ENCODE measurements around the gene POMGNT2.
"Not testable (repeated sequence)": the region's sequence is repeated elsewhere in the genome, so short reads cannot be mapped to it uniquely, and the experiment has no call there.

The POMGNT2 gene

DNA sequence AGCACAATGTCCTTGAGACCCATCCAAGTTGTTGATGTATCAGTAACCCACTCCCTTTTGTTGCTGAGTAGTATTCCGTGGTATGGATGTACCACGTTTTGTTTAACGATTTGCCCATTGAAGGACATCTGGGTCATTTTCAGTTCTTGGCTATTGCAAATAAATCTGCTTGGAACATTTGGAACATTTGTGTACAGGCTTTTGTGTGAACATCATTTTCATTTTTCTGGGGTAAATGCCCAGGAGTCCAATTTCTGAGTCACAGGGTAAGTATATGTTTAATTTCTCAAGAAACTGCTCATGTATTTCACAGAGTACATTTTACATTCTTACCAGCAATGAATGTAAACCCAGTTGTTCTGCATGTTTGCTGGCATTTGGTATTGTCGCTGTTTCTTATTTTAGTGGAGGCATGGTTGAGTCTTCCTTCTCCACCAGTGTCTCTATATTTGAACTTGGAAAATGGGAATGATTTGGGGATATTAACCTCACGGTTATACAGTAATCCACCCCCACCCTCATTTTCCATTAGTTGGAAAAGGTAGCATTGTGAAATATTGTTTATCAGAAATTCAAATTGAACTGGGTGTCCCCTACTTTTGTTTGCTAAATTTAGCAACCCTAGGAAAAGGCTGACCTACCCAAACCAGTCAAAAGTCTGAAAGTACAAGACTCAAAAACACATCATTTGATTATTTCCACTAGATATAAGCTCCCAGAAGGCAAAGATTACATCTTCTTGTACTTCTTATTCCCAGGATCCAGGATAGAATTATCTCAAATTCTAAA lies 30.8 kb downstream of the POMGNT2 start:
- DNase-seq, result no peak

DNA sequence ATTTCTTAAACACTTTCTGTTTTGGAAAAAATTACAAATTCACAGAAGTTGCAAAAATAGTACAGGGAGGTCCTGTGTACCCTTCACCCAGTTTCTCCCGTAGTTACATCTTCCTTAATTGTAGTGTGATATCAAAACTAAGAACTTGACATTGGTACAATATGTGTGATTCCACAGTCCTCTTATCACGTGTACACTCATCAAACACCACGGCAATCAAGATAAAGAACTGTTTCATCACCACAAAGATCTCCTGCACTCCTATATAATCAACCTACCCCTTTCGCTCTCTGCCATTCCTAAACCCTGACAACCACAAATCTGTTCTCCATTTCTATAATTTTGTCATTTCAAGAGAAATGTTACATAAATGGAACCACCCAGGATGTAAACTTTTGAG lies 31.4 kb downstream of the POMGNT2 start:
- no peak for DNase-seq

DNA sequence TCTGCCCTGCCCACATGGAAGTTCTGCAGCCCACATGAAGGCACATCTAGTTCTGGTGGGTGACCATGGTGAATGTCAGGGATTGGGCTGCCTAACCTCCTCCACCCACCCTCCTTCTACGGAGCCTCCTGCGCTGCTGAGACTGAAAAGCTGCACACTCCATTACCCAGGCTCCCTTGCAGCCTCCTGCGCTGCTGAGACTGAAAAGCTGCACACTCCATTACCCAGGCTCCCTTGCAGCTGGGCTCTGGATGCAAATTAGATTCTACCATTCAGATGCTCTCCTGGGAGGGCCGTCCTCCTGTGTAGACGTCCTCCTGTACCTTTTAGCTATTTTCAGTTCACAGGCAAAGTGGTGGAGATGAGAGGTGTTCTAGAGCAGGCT lies 32.1 kb downstream of the POMGNT2 start:
- DNase-seq, result no peak

DNA sequence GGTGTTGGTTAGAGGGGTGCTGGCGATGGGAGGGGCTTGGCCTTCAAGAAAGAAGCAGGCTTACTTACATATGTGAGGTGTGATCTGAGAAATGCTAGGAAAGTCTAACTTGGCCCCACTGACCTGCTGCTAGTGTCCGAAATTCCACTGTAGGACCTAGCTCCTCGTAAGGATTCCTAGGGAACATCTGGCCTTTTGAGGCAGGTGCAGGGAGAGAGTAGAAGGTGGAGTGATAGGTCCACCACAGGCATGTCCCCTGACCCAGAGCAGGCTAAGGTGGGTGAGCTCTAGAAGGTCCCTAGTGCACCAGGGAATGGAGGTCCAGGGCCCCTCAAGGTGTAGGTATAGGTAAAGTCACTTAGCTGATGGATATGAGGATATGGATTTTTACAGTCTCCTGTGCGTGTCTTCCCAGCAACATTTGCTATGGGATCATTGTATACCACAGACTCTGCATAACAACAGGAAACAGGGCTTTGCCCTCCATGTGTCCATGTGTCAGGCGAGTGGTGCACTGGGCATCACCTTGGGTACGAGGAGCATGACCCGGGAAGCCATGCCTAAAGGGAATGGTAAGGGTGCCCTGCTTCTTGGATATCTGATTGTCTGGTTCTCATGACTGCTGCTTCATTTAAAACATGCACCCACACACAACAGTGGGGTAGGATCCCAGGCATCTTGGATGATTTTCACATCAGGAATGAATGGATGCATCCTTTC lies 32.6 kb downstream of the POMGNT2 start:
- no peak for DNase-seq

DNA sequence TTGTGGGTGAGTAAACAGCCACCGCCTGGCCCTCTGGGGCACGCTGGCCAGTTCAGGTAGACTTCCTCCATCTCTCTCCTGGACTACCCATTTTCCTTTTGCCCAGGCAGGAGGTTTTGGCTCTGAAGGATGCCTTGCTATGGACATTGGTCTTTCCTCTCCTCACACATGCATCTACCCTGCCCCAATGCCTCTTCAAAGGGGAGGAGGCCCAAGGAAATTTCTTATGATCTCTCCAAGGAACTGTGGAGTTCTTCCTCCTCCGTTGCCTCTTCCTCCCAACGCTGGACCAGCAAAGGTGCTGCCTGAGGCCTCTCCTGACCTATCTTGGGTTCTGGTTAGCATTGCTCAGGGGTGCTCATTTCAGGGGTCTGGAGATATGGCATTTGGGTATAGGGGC lies 33.5 kb downstream of the POMGNT2 start:
- DNase-seq, result no peak

DNA sequence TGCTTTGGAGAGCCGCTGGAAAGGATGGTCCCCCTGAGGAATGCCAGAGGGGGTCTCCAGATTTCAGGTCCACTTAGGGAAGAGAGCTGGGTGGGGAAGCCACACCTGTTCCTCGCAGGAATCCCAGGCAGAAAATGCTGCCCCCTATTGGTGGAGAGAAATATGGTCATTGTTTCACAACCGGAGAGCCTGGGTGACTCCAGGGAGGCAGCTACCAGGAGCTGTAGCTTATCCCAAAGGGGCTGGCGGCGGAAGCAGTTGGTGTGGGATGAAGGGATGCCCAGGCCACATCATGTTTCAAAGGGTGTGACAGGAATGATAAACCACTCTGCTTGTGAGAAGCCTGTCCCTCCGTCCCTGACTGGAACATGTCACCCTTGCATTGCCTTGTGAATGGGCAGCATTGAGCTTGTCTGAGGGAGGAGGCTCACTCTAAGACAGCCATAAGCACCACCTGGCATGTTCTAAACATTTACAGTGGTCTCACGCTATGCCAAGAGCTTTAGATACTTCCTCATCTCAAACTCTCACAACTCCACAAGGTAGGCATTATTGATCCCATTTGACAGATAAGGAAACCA lies 34.5 kb downstream of the POMGNT2 start:
- no peak for DNase-seq

DNA sequence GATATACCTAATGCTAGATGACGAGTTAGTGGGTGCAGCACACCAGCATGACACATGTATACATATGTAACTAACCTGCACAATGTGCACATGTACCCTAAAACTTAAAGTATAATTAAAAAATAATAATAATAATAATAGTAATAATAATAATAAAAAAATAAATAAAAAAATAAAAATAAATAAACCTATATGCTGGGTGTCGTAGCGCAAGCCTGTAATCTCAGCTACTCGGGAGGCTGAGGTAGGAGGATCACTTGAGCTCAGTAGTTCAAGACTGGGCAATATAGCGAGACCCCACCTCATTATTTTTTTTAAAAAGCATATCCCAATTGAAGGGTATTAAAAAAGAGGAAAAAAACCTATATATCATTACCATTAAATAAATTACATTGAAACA lies 35.2 kb downstream of the POMGNT2 start:
- not testable (repeated sequence) for DNase-seq

DNA sequence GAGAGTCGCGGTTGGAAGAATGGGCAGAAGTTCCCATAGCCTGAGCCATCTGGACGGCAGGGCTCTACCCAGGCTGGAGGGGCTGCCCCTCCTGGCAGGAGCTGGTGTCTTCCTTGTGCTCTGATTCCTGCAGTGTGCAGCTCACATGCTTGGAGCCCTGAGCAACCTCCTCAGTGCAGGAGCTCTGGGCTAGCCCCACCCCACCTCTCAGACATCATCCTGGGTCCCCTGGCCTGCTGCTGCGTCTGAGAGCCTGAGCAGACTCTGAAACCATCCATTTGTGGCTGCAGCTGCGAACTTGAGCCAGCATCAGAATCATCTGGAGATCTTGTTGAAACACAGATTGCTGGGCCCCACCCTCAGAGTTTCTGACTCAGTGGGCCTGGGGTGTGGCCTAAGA lies 42.8 kb downstream of the POMGNT2 start:
- no peak for DNase-seq

DNA sequence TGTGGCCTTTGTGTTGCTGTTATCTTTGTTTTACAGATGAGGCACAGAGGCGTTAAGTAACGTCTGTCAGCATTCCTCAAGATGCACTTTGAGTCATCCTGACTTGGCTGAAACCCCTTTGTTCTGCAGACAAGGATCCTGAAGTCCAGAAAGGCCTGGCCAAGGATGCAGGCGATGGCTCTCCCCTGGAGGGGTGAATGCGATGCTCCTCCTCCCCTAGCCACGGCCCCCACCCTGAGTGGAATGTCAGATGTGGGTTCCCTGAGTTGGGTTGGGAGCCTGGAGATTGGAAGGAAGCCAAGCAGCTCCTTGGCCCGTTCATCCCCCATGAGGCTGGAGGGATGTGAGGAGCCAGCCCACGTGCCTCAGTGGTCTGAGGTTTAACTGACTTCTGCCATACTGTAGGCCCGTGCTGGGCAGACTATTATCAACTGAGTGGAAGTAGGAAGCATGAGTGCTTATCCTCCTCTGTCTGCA lies 43.3 kb downstream of the POMGNT2 start:
- peak; percentile 72 for DNase-seq

DNA sequence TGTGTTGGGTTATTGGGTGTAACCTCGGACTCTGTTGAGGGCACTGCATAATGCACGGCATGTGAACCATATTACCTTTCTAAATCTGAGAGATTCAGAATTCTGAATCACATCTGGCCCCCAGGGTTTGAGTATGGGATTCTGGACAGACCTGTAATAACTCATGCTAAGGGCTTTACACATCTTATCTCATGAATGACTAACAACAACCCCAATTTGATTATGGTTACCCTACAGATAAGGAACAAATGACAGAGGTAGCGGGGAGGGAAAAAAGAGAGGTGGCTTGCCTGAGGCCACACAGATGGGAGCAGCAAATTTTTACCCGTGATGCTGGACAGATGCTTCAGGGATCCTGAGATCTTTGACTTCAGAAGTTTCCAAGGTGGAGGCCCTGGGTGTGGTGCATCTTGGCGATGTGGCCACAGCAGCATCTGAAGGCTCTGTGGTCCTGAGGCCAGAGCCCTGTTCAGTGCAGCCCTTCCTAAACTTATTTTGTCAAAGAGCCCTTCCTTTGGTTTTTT lies 43.8 kb downstream of the POMGNT2 start:
- DNase-seq, result peak; percentile 24

DNA sequence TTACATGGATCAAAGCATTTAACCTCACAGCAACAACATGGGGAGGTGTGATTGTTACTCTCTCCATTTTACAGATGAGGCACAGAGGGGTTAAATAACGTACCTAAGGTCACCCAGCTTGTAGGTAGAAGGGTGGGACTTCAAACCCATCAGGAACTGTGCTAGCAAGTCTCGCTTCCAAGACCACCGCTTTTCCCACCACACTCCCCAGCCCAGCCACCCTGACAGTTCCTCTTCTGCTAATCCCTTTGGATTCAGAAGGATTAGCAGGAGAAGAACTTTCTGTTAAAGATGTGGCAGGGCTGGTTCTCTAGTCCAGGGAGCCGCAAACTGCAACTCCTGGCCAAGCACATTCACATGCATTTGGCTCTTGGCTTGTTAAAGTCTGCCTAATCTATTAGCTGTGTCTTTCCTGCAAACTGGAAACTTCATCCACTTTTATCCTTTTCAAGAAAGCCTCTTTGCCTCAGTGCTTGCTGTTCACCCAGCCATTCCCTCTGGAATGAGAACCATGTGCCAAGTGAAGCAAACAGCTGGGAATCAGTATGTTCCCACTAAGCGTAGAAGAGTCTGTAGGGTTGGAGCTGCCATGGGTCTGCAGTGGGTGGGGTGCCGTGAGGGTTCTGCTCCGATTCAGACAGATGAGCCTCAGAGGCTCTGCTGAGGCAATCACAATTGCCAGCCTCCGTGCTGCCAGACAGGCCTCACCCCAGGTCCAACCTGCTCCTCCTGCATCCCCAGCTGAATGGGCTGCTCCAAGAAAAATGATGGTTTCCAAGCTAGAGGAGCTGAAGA lies 44.6 kb downstream of the POMGNT2 start:
- no peak for DNase-seq

DNA sequence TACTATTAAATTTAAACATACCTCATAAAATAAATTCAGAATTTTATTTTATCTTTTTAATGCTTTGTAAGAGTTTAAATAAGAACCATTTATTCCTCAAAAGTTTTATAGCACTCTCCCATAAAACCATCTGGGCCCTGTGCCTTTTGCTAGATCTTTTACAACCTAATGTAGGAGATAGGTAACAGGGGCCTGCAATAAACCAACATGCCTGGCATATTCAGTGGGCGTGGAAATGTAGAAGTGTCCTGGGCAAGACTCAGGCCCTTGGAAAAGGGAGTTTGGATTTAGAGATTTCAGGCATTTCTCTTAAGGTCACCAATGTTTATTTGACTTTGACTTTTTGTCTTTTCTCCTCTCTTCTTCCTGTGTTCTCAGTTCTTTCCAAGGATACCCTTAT lies 46.4 kb downstream of the POMGNT2 start:
- DNase-seq, result no peak

DNA sequence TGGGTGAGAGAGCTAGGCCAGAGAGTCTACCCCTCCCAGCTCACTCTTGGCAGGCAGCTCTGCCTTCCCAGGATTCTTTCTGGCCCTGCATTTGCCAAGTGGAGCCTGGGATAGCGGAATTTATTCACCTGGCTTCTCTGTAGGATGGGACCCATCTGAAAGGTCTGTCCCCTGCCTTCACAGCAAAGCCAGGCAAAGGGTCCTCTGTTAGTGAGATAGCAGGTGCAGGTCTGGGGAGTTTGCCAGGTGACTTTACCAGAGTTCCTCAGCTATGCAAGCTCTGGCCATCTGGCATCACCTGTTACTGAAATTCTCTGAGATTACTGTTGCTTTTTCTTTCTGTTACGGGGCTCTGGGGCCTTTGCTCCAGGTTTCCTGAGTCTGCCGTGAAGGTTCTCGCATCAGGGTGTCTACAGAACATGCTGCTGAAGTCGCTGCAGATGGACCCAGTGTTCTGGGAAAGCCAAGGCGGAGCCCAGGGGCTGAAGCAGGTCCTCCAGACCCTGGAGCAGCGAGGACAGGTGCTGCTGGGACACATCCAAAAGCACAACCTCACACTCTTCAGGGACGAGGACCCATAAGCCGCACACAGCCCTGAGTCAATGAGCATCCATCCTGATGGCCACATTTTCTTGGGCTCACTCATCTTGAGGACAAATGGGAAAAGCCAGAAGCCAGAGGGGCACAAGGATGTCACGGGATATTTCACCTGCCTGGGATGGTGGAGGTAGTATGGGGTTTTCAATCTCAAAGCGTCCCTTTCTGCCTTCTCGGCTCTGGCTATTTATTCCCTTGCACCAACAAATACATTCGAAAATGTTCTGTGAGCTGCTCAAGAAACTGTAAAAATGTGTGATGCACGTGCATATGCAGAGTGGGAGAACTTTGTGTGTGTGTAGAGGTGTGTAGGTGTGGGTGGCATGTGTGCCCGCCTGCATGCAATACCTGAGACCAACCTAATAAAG lies 49.8 kb downstream of the POMGNT2 start:
- DNase-seq, result no peak

DNA sequence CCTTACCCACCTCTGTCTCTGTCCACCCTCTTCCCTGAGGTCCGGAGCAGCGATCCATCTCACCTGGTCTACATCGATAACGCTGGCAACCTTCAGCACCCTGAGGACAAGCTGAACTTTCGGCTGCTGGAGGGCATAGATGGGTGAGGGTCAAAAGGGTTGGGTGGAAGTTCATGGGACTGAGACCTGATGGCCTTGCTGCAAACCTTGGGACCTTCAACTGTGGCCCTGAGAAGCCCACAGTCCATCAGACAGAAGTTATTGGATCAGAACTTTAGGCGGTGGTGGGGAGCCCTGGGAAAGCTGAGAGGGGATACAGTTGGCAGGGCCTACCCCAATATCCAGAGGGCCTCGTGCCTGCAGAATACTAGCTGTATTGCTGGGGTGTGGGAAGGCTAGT lies 50.5 kb downstream of the POMGNT2 start:
- DNase-seq, result no peak

DNA sequence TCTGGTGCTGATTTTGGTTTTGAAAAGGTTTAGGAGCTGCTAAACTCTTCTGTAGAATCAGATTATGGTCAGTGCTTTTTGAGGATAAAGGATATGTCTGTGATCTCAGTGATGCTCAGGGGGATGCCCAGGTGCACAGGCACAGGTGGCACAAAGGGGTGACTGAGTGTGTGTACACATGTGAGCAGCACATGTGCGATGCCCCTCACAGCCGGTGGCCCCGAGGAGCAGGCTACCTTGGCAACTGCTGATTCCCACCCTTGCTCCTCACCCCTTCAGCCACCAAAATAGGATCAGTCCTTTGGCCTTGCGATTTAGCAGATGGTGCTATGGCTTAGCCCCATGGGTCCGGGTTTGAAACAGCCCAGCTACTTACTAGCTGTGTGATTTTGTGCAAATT lies 51.1 kb downstream of the POMGNT2 start:
- no peak for DNase-seq

DNA sequence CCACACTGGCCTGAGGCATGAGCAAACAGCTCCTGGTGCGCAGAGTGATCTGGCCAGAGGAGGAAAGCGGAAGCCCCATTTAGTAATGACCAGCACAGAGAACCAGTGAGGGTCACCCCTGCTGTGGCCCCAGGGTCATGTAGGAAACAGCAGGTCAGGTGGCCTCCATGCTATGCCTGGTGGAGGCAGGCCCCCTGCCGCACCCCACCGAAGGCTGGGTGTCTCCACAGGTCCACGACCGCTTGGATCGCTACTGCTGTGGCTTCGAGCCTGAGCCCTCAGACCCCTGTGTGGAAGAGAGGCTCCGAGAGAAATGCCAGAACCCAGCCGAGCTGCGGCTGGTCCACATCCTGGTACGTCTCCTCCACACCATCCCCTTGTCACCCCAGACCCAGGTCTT lies 52.6 kb downstream of the POMGNT2 start:
- no peak for DNase-seq

DNA sequence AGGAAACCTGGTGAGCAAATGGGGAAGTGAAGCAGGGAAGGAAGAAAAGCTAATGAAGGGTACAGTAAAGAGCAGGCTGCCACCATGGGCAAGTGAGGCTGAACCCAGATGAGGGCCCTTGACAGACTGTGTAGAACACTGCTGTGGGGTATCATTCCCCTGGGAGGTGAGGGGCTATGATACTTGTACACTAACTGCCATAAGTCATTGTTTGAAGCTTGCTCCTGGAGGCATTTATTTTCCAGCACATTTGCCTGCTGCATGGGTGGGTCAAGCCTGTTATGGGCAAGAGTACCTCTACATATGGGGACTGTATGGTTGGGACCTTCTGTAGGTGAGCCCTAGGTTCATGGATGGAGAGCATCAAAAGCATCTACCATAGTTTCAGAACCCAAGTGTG lies 57.4 kb downstream of the POMGNT2 start:
- DNase-seq, result no peak

DNA sequence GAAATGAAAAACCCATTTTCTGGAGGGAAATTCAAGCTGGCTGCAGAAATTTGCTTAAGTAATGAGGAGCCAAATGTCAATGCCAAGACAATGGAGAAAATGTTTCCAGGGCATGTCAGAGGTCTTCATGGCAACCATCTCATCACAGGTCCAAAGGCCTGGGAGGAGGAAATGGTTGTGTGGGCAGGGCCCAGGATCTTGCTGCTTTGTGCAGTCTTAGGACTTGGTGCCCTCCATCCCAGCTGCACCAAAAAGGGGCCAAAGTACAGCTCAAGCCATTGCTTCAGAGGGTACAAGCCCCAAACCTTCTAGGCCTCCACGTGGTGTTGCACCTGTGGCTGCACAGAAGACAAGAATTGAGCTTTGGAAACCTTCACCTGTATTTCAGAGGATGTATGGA lies 59.3 kb downstream of the POMGNT2 start:
- DNase-seq, result no peak

DNA sequence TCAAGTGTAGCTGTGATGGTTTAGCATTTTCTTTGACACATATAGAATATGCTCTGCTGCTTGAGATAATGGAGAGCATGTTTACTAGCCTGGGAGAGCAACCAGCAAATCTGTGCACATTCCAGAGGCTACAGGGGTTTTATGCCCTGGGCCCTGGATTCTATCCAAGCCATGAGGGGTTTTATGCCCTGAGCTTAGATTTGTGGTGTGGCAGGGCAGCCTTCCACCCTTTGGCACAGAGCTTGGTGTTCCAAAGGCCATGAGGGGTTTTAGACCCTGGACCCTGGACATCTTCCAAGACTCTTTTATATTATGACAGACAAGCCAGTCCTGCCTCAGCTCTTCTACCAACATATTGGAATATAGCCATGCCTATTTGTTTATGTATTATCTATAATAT lies 60.8 kb downstream of the POMGNT2 start:
- DNase-seq, result not testable (repeated sequence)

DNA sequence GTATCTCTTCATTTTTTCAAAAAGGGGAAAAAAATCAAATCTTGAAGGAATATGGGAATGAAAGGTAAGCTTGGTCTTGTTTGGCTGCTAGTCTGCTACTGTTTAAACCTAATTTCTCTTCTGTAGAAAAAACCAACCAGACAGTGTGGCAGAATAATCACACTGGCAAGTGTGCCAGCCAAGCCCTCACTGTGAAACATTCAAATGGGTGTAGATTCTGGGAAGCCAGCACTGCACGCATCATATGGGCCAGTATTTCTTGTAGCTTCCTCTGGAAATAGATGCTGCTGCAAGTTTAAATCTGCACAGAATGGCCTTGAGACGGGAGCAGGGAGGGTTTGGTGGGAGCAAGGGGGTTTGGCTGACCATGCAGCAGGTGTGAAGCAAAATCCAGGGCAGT lies 62.1 kb downstream of the POMGNT2 start:
- no peak for DNase-seq

DNA sequence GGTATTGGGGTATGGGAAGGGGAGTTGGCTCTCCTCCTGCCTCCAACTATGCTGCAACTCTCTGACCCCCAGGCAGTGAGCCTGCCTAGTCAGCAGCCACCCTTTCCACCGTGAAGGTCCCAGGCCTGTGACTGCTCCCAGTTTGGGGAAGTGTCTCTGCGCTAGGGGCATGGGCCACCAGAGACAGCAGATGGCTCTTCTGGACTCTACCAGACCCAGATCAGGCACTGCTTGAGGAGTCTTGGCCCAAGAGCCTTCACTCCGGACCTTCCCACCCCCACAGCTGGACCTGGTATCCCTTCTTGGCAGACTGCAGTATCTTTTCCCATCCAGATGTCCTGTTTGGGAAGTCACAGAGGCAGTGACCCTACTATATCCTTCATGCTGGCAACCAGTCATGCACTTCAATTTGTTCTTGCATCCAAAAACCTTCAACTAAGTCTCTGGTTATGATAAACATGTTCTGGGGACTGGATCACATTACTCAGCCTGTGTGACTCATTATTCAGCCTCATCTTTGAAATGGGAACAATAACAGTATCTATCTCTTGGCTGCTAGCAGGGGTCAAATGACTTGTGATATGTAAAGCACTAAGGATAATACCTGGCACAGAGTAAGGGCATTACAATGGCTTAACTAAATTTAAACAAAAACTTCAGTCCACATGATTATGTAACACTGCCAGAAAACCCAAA lies 62.7 kb downstream of the POMGNT2 start:
- DNase-seq, result no peak
